GM19372 (cell line): ENCODE measurements around the gene ARF3.

Experiments
- ATAC-seq: cut with Tn5 transposase; IDR thresholded peaks from one replicate; pipeline ENCODE4 v1.9.1; 2021; ENCODE audit warnings: mild to moderate bottlenecking, low read depth, moderate library complexity; ENCODE audit not compliant: unreplicated experiment

ARF3 gene

GRCh38 chr12:48957141-48958048 is at the start of gene ARF3:
Gene ARF3, minus strand, starts transcription at chr12:48957487. Its CDS starts 16,392 bp downstream, at chr12:48941095.
- peak; percentile 83 for ATAC-seq

GRCh38 chr12:49000346-49000745 is 43.1 kb upstream of the ARF3 start:
- no peak for ATAC-seq

GRCh38 chr12:48999371-49000131 is 42.3 kb upstream of the ARF3 start, which contains the start of gene DDN:
Gene DDN, minus strand, starts transcription at chr12:48999375. Its CDS starts 88 bp downstream, at chr12:48999287.
- no peak for ATAC-seq

- ATAC-seq, result no peak
Observed at GRCh38 chr12:48998497-48999353, 41.4 kb upstream of the ARF3 start.

- ATAC-seq, result no peak
Observed at GRCh38 chr12:48997719-48998496, 40.6 kb upstream of the ARF3 start.

- ATAC-seq, result no peak
Observed at GRCh38 chr12:48996794-48997718, 39.8 kb upstream of the ARF3 start.

- ATAC-seq, result no peak
Observed at GRCh38 chr12:48995086-48995879, 38.0 kb upstream of the ARF3 start.

GRCh38 chr12:48994224-48995085 is 37.2 kb upstream of the ARF3 start:
- ATAC-seq, result no peak

GRCh38 chr12:48993787-48994186 is 36.5 kb upstream of the ARF3 start:
- ATAC-seq, result no peak

- no peak for ATAC-seq
Observed at GRCh38 chr12:48991247-48992050, 34.2 kb upstream of the ARF3 start.

- no peak for ATAC-seq
Observed at GRCh38 chr12:48990552-48990951, 33.3 kb upstream of the ARF3 start.

- ATAC-seq, result no peak
Observed at GRCh38 chr12:48988030-48988649, 30.9 kb upstream of the ARF3 start.

GRCh38 chr12:48986720-48987291 is 29.5 kb upstream of the ARF3 start:
- ATAC-seq, result no peak

GRCh38 chr12:48985901-48986300 is 28.6 kb upstream of the ARF3 start:
- no peak for ATAC-seq

GRCh38 chr12:48985475-48985897 is 28.2 kb upstream of the ARF3 start:
- no peak for ATAC-seq
